Measurements from ENCODE around the gene NUDT14.

The NUDT14 gene

DNA sequence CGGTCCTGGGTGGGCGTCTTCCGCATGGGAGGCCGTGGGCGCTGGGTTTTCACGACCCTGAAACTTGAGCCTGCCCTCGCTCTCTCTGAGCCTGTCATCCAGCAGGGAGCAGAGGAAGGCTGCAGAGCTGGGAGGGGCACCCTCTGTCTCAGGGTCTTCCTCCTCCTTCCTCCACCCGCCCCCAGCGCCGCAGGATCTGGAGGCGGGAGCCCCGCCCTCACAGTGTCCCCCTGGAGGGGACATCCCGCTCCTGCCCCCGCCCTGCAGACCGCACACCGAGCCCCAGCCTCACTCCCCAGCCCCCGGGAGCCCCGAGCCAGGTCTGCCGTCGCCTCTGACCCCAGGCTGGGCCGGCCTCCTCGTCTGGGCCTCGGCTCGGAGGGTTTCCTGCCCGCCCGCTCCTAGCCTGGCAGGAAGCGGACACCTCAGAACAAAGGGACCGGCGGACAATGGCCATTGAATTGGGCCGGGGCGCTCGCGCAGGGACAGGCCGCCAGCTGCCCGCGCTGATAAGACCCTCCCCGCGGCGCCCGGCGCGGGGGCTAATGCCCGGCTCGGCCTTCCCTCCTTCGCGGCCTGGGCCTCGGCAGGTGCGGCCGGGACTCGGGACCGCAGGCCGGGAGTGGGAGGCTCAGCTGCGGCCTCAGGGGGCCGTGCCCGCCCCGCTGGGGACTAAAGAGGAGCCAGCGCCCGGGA lies 15.3 kb upstream of the NUDT14 start:
- DNase-seq = no peak

DNA sequence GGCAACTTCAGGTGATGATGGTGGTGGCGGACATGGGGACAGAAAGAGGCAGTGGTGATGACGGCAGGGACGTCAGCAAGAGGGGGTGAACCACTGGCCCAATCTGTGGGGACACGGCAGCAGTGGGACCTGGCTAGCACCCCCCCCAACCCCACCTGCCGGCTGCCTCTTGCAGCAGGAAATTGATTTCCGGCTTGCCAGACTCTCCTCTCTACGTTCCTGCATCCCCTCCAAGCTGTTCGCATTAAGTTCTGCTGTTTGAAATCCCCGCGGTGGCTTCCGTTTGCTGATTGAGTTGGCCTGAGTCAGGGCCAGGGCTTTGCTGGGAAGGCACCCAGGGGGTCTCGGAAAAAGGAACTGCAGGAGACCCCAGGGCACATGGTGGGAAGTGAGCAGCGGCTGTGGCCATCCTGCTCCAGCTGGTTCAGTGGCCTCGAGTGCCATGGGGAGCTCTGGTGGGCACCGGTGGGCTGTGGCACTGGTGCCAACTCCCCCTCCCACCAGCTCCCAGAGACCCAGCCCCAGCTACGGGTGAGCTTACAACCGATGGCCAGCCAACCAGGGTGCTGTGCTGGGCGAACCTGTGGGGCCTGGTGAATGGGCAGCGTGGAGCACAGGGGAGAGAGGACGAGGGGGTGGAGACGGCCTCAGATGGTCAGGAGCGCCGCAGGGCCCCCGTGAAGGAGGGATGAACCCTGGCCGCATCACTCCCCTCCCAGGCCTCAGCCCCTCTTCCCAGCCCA lies 14.6 kb upstream of the NUDT14 start:
- no peak for DNase-seq

DNA sequence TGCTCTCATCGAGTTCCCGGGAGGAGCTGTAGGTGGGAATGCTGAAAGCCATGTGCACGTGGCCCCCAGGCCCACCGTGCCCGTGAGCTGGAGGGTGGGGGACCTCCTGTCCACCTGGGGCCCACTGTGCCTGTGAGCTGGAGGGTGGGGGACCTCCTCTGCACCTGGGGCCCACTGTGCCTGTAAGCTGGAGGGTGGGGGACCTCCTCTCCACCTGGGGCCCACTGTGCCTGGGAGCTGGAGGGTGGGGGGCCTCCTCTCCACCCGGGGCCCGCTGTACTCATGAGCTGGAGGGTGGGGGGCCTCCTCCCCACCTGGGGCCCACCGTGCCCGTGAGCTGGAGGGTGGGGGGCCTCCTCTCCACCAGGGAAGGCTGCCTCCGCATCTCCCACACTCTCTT lies 13.9 kb upstream of the NUDT14 start:
- DNase-seq = no peak

DNA sequence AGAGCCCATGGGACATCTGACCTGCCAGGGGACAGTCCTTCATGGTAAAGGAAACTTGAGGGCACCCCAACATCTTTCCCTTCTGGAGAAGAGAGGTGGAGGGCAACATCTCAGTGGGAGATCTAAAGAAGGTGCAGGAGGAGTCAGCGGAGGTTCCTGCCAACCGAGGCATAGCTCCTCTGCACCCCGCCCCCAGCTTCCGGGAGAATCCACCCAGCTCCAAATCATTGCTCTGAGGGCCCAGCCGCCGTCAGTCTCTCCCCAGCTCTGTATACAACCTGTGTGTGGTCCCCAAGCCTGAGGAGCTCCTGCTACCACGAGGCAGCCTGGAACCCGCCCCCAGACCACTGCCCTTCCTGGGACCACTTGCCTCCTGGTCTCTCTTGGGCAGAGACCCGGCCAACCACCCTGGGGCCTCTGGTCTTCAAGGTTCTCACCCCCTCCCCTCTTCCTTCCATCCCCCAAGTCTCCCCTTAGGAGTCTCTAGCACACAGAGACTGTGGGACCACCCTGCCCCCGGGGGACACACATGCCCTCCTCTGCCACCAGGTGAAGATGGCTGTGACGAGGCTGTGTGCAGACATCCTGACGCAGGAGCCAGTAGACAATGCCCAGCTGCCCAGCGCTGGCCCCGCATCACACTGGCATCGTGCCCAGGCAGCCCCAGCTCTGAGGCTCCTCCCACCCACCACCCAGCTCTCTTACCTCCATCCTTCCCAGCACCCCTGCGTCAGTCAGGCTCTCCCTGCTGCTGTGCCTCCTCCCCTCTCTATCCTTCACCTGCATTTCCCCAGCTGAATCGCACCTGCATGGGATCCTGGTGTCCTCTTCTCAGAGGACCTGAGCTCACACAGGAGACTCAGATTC lies 13.0 kb upstream of the NUDT14 start:
- DNase-seq = peak; percentile 30

DNA sequence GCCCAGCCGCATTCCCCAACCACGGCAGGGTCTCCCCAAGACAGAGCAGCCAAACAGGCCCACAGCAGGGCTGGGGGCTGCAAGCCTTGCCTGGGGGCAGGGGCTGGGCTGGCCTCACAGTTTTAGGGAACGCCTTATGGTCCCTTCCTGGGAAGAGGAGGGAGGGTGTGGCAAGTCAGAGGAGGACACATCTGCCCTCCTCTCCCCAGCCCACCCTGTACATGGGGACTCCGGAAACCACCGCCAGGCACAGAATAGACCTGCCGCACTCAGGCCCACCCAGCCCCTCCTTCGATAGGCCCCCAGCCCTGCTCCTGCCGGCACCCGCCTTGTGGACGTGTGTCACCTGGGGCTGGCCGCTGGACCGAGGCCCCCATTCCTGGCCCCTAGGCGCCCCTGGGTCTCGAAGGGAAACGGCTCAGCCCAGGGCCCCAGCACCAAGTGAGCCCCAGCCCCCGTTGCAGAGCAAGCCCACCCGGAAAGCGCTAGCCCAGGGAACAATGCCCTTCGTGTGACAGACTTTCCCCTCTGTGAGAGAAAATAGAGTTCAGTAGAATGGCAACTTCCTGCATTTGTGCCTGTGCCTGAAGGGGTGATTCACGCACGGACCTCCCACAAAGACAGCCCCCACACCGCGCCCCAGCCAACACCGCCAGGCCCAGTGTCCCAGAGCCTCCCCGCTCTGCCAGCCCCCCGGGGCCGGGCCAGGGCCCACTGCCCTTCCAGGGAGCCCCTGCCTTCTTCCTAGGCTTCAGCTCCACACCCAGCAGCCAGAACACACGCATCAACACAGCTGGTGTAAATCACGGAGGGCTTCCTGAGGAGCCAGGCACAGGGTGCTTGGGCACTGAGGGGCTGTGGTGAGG lies 12.0 kb upstream of the NUDT14 start:
- DNase-seq = no peak

DNA sequence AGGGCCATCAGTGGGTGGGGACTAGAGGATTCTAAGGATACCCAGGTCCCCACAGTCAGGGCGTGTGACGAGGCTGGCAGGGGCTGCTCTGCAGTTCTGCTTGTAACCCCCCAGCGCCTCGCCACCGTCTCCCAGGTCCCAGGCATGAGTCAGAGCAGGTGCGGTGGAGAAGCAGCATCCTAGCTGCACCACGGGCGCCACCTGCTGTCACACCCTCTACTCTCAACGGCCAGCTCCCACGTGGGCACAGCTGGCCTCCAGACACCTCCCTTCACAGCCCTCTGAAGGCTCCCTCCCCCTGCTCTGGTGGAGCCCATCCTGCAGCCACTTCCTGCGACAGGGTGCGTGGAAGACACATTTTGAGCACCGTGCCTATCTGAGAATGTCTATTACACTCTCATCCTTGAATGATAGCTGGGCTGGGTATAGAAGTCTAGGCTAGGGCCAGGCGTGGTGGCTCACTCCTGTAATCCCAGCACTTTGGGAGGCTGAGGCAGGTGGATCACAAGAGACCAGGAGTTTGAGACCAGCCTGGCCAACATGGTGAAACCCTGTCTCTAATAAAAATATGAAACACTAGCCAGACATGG lies 6.9 kb upstream of the NUDT14 start:
- DNase-seq = no peak

DNA sequence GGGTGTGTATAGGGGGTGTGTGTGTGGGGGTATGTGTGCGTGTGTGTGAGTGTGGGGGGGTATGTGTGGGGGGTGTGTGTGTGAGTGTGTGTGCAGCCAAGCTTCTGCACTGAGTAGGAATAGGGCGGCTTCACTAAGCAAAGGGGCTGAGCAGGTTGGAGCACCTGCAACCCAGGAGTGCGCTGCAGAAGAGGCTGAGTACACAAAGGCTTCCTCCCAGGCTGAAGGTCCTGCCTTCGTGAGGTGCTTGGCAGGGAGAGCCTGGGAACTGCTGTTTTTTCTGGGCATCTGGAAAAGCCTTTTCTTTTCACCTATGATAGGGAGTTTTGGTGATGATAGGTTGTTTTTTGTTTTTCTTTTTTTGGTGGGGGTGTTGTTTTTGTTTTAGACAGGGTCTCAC lies 6.0 kb upstream of the NUDT14 start:
- no peak for DNase-seq

DNA sequence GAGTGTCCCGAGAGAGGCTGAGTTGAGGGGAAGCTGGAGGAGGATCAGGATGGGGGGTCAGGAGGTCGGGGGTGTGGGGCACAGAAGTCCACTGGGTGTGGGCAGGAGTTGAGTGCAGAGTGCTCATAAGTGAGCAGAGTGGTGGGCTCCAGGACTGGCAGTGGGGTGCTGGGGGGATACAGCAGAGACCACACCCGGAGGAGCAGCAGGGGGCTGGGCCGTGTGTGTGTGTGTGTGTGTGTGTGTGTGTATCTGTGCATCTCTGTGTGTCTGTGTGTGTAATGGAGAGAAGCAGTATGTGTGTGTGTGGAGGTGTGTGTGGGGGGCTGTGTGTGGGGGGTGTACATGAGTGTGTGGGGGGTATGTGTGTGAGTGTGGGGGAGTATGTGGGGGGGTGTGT lies 4.9 kb upstream of the NUDT14 start:
- DNase-seq = no peak

DNA sequence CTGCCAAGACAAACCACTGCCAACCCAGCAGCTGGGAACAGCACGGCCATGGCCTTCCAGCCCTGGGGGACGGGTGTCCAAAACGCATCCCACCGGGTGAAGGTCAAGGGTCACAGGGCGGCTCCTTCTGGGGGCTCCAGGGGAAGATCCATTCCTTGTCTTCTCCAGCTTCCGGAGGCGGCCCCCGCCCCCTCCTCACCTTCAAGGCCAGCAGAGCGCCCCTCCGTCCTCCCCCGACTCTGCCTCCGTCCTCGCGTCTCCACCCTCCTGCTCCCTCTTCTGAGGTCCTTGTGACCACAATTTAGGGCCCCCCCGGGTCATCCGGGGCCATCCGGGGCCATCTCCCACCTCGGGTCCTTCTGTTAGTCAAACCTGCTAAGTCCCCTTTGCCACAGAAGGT lies 3.9 kb upstream of the NUDT14 start:
- no peak for DNase-seq

DNA sequence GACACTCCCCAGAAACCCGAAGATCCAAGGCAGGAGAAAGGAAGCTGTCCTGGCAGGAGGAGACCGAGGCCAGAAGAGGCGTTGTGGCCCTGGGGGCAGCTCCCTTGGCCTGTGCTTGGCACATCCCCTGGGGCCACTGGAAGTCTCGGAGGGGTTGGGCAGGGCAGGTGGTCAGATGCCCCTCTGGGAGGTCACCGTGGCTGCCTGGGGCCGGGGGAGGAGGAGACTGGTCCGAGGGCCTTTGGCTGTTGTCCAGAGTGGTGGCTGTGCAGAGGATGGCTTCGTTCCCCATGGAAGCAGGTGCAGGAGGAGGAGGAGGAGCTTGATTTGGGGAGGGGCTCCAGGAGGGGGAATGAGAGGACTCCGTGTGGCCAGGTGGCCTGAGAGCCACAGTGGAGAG lies 3.3 kb upstream of the NUDT14 start:
- DNase-seq = no peak

DNA sequence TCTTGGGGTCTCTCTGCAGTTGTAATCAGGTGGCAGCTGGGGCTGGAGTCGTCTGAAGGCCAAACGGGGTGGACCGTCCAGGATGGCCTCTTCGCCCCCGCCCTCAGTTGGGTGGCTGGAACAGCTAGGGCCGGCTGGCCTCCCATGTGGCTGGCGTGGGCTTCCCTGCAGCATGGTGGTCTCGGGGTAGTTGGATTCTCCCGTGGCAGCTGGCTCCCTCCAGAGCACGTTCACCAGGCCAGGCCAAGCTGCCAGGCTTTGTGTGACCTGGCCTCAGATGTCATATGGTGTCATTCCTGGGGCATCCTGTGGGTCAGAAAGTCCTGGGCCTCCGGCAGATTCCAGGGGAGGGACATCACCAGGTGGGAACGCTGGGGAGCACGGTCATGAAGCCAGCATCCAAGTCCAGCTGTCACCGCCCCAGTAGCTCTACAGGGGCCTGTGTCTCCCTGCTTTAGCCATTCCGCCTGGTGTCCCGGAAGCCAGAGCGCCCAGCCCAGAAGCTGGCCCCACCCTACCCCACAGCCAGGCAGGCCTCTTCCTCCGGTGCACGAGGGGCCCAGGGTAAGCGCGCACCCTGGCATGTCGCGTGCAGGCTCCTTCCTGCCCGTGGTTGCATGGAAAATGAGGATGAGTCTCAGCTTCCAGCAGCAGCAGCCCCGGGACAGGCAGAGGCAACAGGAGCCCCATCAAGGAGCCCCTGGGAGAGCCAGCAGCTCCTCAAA lies 1.3 kb upstream of the NUDT14 start:
- no peak for DNase-seq

DNA sequence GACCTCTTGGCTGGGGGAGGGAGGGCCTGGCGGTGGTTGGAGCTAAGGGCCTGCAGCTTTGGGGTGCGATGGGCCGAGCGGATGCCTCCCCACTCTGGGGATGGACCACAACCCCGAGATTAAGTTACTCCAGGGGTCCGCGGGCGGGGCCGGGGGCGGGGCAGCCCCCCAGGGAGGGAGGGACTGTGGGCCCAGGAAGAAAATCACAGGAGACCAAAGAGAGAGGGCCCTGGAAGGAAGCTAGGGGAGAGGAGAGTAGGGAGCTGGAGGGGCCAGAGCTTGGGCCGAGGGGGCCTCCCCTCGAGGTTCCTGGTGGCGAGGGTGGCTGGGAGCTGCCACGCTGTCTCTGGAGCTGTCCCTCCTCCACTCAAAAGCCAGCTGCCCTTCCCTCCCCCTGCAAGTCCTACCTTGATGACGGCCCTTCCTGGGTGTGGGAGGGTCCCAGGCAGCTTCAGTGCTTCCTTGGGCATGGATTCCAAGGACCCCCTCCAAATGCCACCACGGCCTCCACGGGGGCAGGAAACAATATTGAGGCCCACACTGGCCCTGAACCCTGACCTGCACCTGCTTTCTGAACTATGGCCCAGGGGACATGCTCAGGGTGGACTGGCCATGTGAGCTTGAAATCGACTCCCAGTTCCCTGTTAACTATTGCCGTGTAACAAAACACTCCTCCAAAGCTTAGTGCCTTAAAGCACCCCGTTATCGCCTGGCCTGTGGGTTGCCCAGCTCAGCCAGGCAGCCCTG lies 610 bp upstream of the NUDT14 start:
- no peak for DNase-seq

DNA sequence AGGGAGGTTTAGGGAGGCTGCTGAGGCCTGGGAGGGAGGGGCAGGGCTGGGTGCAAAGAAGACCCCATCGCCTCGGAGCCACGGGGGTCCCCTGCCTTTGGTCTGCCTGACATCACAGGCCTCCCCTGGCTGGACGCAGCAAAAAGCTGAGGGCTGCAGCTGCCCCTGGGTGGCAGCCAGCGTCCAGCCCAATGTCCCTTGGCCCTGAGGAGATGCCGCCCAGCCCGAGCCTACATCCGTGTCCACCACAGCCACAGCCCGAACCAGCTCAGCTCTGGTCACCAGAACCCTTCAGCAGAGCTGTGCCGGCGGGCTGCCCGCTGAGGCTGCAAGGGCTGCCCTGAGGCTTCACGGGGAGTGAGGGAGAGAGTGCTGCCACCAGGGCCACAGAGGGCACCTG lies 1.9 kb downstream of the NUDT14 start:
- no peak for DNase-seq

DNA sequence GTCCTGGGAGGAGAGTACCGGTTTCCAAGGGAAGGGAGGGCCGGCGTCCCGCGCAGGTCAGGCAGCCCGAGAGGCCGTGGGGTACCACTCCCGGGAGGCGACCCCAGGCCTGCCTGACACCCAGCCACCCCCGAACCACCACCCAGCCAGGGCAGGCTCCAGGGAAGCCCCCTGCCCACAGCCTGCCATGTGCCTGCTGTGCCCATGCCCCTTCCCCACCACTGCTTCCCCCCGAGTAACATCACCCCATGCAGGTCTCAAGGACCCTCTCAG lies 2.3 kb downstream of the NUDT14 start:
- DNase-seq = no peak

DNA sequence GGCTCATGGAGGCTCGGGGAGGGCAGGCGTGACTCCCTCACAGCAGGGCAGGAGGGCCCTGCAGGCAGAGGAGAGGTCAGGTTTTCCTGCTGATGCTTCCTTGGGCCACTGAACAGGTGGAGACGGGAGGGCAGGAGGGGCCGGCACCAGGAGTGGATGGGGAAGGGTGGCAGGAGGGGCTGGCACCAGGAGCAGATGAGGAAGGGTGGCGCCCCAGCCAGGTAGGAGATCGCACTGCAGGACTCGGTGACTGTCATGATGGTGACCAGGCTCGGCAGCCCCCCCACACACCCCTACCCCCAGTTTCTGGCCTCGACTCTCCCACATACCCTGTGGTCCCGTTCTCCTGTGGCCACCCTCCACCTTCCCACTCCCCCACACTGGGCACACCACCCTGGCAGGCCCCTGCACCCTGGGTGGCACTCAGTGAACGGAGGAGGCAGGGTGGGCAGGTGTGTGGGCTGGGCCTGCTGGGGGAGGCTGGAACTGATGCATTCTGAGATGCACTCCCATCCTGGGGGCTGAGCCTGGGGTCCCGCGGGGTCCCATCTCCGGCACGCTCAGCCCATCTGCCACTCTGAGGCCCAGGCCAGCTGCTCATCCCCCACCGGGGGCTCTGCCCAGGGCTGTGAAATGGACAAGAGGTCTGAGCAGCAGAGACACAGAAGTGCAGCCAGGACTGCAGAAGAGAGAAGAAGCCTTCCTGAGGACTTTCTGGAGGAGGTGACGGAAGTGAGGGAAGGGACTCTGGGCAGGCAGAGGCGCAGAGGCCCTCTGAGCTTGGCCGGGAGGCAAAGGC lies 2.8 kb downstream of the NUDT14 start:
- no peak for DNase-seq

DNA sequence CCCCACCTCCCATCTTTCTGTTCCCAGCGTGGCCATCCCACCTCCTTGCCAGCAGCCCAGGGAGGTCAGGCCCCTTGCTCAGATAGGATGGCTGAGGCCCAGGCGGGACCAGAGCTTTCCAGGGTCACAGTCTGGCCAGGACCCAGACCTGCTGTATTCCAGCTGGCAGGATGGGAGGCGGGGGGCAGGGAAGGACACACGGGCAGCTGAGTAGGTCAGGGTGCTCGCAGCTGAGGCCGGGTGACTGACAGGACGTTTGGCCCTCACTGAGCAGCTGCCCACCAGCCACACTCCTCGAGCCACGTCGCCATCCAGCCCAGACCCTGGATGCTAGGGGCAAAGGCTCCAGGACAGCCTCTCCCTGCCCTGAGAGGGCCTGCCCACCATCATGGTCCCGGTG lies 4.0 kb downstream of the NUDT14 start:
- DNase-seq = no peak

DNA sequence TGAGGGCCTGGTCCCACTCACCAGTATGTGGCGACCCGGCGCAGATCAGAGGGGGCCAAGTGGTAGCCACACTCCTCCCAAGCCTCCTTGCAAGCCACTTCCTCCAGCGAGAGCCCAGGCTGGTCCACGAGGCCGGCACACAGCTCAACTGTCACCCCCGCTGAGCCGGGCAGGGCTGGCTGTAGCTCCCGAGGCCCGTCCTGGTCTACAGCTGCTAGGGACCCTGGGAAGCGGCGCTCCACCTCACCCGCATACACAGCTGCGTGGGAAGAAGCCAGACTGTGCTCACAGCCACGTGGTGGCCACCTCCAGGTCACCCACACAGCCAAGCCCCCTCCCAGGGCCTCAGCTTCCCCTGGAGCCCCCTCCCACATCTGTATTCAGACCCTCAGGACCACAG lies 4.6 kb downstream of the NUDT14 start:
- no peak for DNase-seq

DNA sequence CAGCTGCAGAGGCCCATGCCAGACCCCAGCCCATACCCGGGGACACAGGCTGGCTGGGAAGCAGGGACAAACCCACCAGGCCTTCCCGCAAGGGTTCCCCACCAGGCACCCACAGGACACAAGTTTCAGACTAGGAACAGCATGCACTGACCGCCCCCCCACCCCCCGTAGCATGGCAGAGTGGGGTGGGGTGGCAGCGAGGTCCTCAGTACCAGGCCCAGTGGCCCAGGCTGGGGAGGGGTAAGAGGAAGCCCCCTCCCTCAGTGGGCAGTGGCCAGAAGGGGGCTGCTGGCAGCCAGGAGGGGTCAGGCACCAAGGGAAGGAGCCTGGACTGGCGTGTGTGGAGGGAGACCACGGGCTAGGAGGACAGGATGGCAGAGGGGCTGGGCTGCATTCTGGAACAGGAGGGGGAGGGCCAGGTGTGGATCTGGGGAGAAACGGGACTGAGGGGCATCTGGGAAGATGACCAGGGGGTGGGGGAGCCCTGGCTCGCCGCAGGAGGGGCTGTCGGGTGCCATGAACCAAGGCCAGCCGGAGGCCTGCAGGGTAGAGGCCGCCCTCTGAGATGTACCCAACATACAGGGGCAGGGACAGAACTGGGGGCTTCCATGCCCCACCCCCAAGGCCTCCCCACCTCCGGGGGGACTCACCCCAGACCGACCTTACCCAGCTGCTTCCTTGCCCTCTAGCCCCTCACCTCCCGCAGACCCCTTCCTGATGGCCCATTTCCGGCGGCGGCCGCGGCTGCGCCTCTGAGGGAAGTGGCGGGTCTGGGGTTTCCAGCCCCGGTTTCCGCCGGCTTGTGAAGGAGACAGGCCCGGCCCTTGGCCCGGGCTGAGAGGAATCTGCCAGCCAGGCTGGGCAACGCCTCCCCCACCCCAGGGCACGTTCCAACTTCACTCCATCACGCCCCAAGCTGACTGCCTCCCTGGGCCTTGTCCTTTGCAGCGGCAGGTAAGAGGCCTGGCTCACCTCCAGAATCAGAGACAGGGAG lies 6.9 kb downstream of the NUDT14 start:
- peak; percentile 61 for DNase-seq

DNA sequence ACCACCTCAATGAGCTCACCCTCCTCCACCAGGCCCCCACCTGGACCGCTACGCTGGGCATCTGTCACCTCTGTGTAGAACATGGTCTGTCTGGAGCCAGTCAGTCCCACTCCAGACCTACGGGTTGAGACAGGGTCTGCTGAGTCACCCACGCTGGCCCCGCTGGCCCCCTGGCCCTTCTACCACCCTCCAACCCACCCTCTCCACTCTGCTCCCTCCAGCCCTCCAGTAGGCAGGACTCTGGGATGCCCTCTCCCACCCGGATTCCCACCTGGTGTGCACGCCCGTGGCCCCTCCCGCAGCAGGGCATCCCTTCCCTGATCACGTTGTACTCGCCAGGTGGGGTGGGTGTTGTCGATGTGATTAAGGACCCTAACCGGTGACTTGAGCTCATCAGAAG lies 8.0 kb downstream of the NUDT14 start:
- no peak for DNase-seq
